ENCODE data around the gene GMDS. TPM values are rescaled to one million over a fixed set of nuclear protein-coding genes. Genes with fewer than 3 reads are reported as not detected.

Gene GMDS
- total and polyA plus RNA-seq, 2 donors (not counting 1 experiment from before 2014, with no cell fraction given): 11.5 to 16.4 TPM

DNA sequence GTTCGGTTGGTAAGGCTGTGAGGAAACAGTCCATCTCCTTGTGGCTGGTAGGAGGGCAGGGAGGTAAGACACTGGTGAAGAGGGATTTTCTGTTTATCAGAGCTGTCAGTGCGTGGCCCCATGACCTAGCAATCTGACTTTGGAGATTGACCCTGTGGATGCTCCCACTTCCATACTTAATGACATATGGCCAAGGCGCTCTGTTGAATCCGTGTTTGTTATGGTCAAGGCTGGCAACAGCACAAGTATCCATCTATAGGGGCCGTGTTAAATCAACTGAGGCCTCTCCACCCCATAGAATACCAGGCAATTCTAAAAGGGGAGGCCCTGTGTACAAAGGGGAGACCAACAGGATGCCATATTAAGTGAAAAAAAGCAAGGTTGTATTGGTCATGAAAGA, 661.3 kb downstream of the GMDS start:
- ChIA-PET POLR2A (no interaction called here), CTCF (no interaction called here)
- intact Hi-C loops (cut with micrococcal nuclease): no loop called here
- no peaks in the 10 kb centered on the region for H4K20me1 ChIP-seq (ENCODE audit: control insufficient read depth, insufficient read depth, low read length, poor library complexity, severe bottlenecking)
- no peak for ATAC-seq (ENCODE audit: low read depth)
- H3K79me2 ChIP-seq (ENCODE audit: control insufficient read depth, insufficient read depth, low read length): no peaks in the 10 kb centered on the region
- H3K27me3 ChIP-seq (replicated peaks in 1 of 4; ENCODE audit: control extremely low read depth in 1 of 4, control insufficient read depth in 3 of 4, insufficient read depth in 4 of 4, low read length in 3 of 4): peaks cover 0 to 4% (median 1%) of the 10 kb centered on the region in 4 experiments
- no peaks in the 10 kb centered on the region for H3K9me3 Mint-ChIP-seq (ENCODE audit: insufficient read depth)
- no peak overlapping the region for H2AFZ ChIP-seq (ENCODE audit: insufficient read depth, low read depth, low read length, poor library complexity, severe bottlenecking)
- H3K4me3 ChIP-seq (ENCODE audit: control extremely low read depth in 1 of 5, extremely low read depth in 1 of 5, insufficient read depth in 1 of 5, low read depth in 2 of 5, low read length in 4 of 5): no peak overlapping the region
- no peak overlapping the region for H3K4me2 ChIP-seq (replicated peaks; ENCODE audit: low read depth, low read length, poor library complexity, severe bottlenecking)
- no peak overlapping the region for H3K27ac ChIP-seq (ENCODE audit: low read length in 2 of 2)
- no peak for DNase-seq
- H3K27me3 Mint-ChIP-seq: peaks cover 22% of the 10 kb centered on the region
- no peaks in the 10 kb centered on the region for H3K4me1 Mint-ChIP-seq
- no peaks in the 10 kb centered on the region for H3K36me3 ChIP-seq (replicated peaks in 1 of 2; ENCODE audit: control extremely low read depth in 1 of 2, control insufficient read depth in 1 of 2, extremely low read depth in 1 of 2, insufficient read depth in 2 of 2, low read length in 1 of 2)
- 100% methylated on average over 2 of the region's 5 CpGs for WGBS (ENCODE audit: insufficient coverage)
- H3K27ac Mint-ChIP-seq: no peak overlapping the region
- no peaks in the 10 kb centered on the region for H3K4me1 ChIP-seq (ENCODE audit: control insufficient read depth in 2 of 2, insufficient read depth in 2 of 2, low read length in 2 of 2)
- H3K9me3 ChIP-seq (ENCODE audit: control extremely low read depth in 1 of 3, control insufficient read depth in 2 of 3, insufficient read depth in 1 of 3, low read length in 2 of 3): no peaks in the 10 kb centered on the region
- TF ChIP-seq EZH2 (IDR thresholded peaks at IDR 0.05; ENCODE audit: borderline replicate concordance, insufficient read depth, low read depth, low read length, poor library complexity, severe bottlenecking): no peak
- no peak for TF ChIP-seq CTCF (IDR thresholded peaks at IDR 0.05)
- H3K9ac ChIP-seq (ENCODE audit: low read length): no peak overlapping the region
- no peak overlapping the region for H3K4me3 Mint-ChIP-seq

DNA sequence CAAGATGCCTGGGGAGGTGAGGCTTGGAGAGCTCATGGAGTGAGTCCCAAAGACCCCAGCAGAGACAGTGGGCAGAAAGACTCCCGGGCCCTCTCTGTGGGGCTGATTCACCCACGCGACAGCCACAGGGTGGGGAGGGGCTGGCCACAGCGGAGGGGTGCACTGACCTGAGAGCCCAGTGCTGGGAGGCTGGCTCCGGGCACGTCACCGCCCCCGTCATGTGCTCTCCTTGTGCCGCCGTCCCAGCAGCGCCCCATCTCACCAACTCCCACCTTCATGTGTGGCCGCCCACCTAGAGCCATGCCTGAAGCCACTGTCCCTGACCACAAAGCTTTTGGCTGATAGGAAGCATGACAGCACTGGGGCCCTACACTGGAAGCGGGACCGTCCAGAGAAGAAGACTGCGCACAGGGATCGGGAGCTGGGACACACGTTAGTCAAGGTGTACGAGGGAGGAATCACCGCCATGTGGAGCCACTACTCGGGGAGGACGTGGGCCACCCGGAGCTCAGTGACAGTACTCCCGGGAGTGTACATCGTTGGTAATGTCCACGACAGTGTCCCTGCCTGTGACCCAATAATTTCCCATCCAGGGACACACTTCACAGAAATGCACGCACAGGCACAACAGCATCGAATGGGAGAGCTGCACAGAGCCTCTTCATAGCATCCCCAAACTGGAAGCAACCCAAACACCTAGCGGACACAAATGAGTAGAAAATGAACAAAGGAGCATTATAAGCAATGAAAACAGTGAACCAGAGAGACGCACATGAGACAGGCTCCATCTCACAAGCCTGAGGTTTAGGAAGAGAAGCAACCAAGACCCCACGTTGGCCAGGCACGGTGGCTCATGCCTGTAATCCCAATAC, 664.0 kb downstream of the GMDS start:
- Histone ChIP-seq H3K9me3 (ENCODE audit: control extremely low read depth in 1 of 3, control insufficient read depth in 2 of 3, insufficient read depth in 1 of 3, low read length in 2 of 3) (no peaks in the 10 kb centered on the region), H3K27ac (ENCODE audit: low read length in 2 of 2) (no peak overlapping the region), H4K20me1 (ENCODE audit: control insufficient read depth, insufficient read depth, low read length, poor library complexity, severe bottlenecking) (no peaks in the 10 kb centered on the region), H3K4me3 (ENCODE audit: control extremely low read depth in 1 of 5, extremely low read depth in 1 of 5, insufficient read depth in 1 of 5, low read depth in 2 of 5, low read length in 4 of 5) (no peak overlapping the region), H3K4me2 (replicated peaks; ENCODE audit: low read depth, low read length, poor library complexity, severe bottlenecking) (no peak overlapping the region), H2AFZ (ENCODE audit: insufficient read depth, low read depth, low read length, poor library complexity, severe bottlenecking) (no peak overlapping the region), H3K27me3 (replicated peaks in 1 of 4; ENCODE audit: control extremely low read depth in 1 of 4, control insufficient read depth in 3 of 4, insufficient read depth in 4 of 4, low read length in 3 of 4) (peaks cover 0 to 3% (median 1%) of the 10 kb centered on the region in 4 experiments), H3K36me3 (replicated peaks in 1 of 2; ENCODE audit: control extremely low read depth in 1 of 2, control insufficient read depth in 1 of 2, extremely low read depth in 1 of 2, insufficient read depth in 2 of 2, low read length in 1 of 2) (no peaks in the 10 kb centered on the region), H3K4me1 (ENCODE audit: control insufficient read depth in 2 of 2, insufficient read depth in 2 of 2, low read length in 2 of 2) (peaks cover 0 to 2% of the 10 kb centered on the region in 2 donors), H3K9ac (ENCODE audit: low read length) (no peak overlapping the region), H3K79me2 (ENCODE audit: control insufficient read depth, insufficient read depth, low read length) (no peaks in the 10 kb centered on the region)
- no peak for DNase-seq
- intact Hi-C loops (cut with micrococcal nuclease): no loop called here
- Mint-ChIP-seq H3K4me3 (no peak overlapping the region), H3K27ac (no peak overlapping the region), H3K4me1 (peaks cover 4% of the 10 kb centered on the region), H3K27me3 (peaks cover 20% of the 10 kb centered on the region), H3K9me3 (ENCODE audit: insufficient read depth) (no peaks in the 10 kb centered on the region)
- WGBS (ENCODE audit: insufficient coverage): 94% methylated on average over 28 of the region's 31 CpGs
- POLR2A ChIA-PET: no interaction called here
- TF ChIP-seq CTCF (IDR thresholded peaks at IDR 0.05): no peak
- TF ChIP-seq EZH2 (IDR thresholded peaks at IDR 0.05; ENCODE audit: borderline replicate concordance, insufficient read depth, low read depth, low read length, poor library complexity, severe bottlenecking): no peak
- ATAC-seq (ENCODE audit: low read depth): no peak
- CTCF ChIA-PET: no interaction called here
